Suprapubic skin (tissue), 3 donors: ENCODE results near the gene CDK18.

Experiments
- CTCF ChIP-seq, 2 donors: fragments of 200-600 bp in 1 of 2; fragments of 450-650 bp in 1 of 2; sonication (generic) in 1 of 2; IDR thresholded peaks; one replicate each; pipeline ENCODE4 v1.5.1; 2016 to 2019; ENCODE audit warnings: antibody characterized with exemption in 2 of 2, mild to moderate bottlenecking in 1 of 2, moderate library complexity in 1 of 2
- EP300 ChIP-seq: sonication (generic); formaldehyde crosslinking; IDR thresholded peaks from one replicate; pipeline ENCODE4 v1.6.1; 2017; ENCODE audit warnings: antibody characterized with exemption

- TF ChIP-seq CTCF (IDR thresholded peaks at IDR 0.05) (no peak), EP300 (no peak)
These were observed 30.6 kb downstream of the CDK18 start for GRCh38 chr1:205535096-205535495.
